HEK293 (cell line): ENCODE results near the gene MTUS2.

Experiments used
- MEIS1 ChIP-seq: sonication (generic); formaldehyde crosslinking; IDR thresholded peaks from 2 replicates; pipeline ENCODE4 v1.8.1; 2022; ENCODE audit warnings: missing genetic modification reagents, mild to moderate bottlenecking, borderline replicate concordance
- RBAK ChIP-seq: fragments of 450-650 bp; formaldehyde crosslinking; IDR thresholded peaks from 2 replicates; pipeline ENCODE4 v1.5.1; 2016; ENCODE audit warnings: missing biosample characterization, missing genetic modification characterization
- ZBTB1 ChIP-seq: fragments of 450-650 bp; formaldehyde crosslinking; IDR thresholded peaks from 2 replicates; pipeline ENCODE4 v1.5.1; 2016; ENCODE audit warnings: missing biosample characterization, missing genetic modification characterization
- ZEB2 ChIP-seq: fragments of 450-650 bp; formaldehyde crosslinking; IDR thresholded peaks from 2 replicates; pipeline ENCODE4 v1.5.1; 2016; ENCODE audit warnings: missing biosample characterization, missing genetic modification characterization
- ZNF239 ChIP-seq: fragments of 450-650 bp; formaldehyde crosslinking; IDR thresholded peaks from 2 replicates; pipeline ENCODE4 v1.5.1; 2016; ENCODE audit warnings: missing biosample characterization, missing genetic modification characterization
- ZNF274 ChIP-seq, 2 experiments: fragments of 200-500 bp in 1 of 2; fragments of 450-650 bp in 1 of 2; sonication (Bioruptor generic) in 1 of 2; formaldehyde crosslinking in 1 of 2; IDR thresholded peaks; 2 replicates each; pipeline versions ENCODE4 v1.5.1 to v1.6.1; 2014 to 2016; ENCODE audit warnings: borderline replicate concordance in 1 of 2, inconsistent platforms in 1 of 2, low read length in 1 of 2, missing biosample characterization in 1 of 2, missing genetic modification characterization in 1 of 2
- ZNF391 ChIP-seq: fragments of 450-650 bp; formaldehyde crosslinking; IDR thresholded peaks from 2 replicates; pipeline ENCODE4 v1.5.1; 2016; ENCODE audit warnings: low read depth, missing biosample characterization, missing genetic modification characterization, borderline replicate concordance
- ZNF501 ChIP-seq: fragments of 450-650 bp; formaldehyde crosslinking; IDR thresholded peaks from 2 replicates; pipeline ENCODE4 v1.5.1; 2016; ENCODE audit warnings: missing biosample characterization, missing genetic modification characterization
- ZNF561 ChIP-seq: fragments of 450-650 bp; IDR thresholded peaks from 2 replicates; pipeline ENCODE4 v1.5.1; 2018; ENCODE audit warnings: missing biosample characterization, missing genetic modification characterization, borderline replicate concordance
- ZNF660 ChIP-seq: fragments of 450-650 bp; IDR thresholded peaks from 2 replicates; pipeline ENCODE4 v1.5.1; 2018; ENCODE audit warnings: missing biosample characterization, mild to moderate bottlenecking, missing genetic modification characterization
- TF ChIP-seq, protein P1 (sequence below): fragments of 450-650 bp; formaldehyde crosslinking; IDR thresholded peaks from 2 replicates; pipeline ENCODE4 v1.5.1; 2016; ENCODE audit warnings: missing biosample characterization, missing genetic modification characterization
- TF ChIP-seq, protein P2 (sequence below): fragments of 450-650 bp; formaldehyde crosslinking; IDR thresholded peaks from 2 replicates; pipeline ENCODE4 v1.5.1; 2016; ENCODE audit warnings: missing biosample characterization, missing genetic modification characterization
- TF ChIP-seq, protein P3 (sequence below): fragments of 450-650 bp; formaldehyde crosslinking; IDR thresholded peaks from 2 replicates; pipeline ENCODE4 v1.5.1; 2016; ENCODE audit warnings: missing biosample characterization, missing genetic modification characterization
- TF ChIP-seq, protein P4 (sequence below): fragments of 450-650 bp; formaldehyde crosslinking; IDR thresholded peaks from 2 replicates; pipeline ENCODE4 v1.5.1; 2016; ENCODE audit warnings: missing biosample characterization, missing genetic modification characterization

DNA sequence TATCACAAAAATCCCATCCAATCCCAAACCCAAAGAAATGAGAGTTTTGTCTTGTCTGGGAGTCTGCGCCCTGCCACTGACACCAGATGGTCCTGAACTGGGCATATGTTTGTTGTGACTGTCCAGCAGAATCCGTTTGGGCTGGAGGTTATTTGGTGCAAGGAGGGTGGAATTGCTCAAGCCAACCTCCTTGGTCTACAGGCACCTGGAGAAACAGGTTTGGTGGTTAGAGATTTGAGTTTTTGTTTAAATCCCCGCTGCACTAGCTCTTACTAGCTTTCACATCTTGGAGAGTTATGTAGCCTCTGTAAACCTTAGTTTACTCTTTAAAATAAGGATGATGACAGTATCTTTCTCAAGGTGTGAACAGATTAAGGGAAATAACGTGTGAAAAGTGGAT is 673.7 kb downstream of the MTUS2 start:
- TF ChIP-seq ZBTB1 (no peak), ZNF501 (tag by site-specific recombination) (no peak), ZNF274 (IDR thresholded peaks at IDR 0.05; ENCODE audit: low read length) (no peak), ZNF274 (tag by site-specific recombination; IDR thresholded peaks at IDR 0.05; ENCODE audit: borderline replicate concordance) (no peak), ZEB2 (tag by site-specific recombination) (no peak), ZNF561 (tag by site-specific recombination) (no peak), ZNF660 (tag by site-specific recombination) (no peak), MEIS1 (no peak), ZNF391 (tag by site-specific recombination) (no peak), RBAK (tag by site-specific recombination) (no peak), ZNF239 (no peak)
- TF ChIP-seq, protein P1, sequence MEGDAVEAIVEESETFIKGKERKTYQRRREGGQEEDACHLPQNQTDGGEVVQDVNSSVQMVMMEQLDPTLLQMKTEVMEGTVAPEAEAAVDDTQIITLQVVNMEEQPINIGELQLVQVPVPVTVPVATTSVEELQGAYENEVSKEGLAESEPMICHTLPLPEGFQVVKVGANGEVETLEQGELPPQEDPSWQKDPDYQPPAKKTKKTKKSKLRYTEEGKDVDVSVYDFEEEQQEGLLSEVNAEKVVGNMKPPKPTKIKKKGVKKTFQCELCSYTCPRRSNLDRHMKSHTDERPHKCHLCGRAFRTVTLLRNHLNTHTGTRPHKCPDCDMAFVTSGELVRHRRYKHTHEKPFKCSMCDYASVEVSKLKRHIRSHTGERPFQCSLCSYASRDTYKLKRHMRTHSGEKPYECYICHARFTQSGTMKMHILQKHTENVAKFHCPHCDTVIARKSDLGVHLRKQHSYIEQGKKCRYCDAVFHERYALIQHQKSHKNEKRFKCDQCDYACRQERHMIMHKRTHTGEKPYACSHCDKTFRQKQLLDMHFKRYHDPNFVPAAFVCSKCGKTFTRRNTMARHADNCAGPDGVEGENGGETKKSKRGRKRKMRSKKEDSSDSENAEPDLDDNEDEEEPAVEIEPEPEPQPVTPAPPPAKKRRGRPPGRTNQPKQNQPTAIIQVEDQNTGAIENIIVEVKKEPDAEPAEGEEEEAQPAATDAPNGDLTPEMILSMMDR (tag by site-specific recombination): no peak
- TF ChIP-seq, protein P2, sequence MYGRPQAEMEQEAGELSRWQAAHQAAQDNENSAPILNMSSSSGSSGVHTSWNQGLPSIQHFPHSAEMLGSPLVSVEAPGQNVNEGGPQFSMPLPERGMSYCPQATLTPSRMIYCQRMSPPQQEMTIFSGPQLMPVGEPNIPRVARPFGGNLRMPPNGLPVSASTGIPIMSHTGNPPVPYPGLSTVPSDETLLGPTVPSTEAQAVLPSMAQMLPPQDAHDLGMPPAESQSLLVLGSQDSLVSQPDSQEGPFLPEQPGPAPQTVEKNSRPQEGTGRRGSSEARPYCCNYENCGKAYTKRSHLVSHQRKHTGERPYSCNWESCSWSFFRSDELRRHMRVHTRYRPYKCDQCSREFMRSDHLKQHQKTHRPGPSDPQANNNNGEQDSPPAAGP: no peak
- TF ChIP-seq, protein P3, sequence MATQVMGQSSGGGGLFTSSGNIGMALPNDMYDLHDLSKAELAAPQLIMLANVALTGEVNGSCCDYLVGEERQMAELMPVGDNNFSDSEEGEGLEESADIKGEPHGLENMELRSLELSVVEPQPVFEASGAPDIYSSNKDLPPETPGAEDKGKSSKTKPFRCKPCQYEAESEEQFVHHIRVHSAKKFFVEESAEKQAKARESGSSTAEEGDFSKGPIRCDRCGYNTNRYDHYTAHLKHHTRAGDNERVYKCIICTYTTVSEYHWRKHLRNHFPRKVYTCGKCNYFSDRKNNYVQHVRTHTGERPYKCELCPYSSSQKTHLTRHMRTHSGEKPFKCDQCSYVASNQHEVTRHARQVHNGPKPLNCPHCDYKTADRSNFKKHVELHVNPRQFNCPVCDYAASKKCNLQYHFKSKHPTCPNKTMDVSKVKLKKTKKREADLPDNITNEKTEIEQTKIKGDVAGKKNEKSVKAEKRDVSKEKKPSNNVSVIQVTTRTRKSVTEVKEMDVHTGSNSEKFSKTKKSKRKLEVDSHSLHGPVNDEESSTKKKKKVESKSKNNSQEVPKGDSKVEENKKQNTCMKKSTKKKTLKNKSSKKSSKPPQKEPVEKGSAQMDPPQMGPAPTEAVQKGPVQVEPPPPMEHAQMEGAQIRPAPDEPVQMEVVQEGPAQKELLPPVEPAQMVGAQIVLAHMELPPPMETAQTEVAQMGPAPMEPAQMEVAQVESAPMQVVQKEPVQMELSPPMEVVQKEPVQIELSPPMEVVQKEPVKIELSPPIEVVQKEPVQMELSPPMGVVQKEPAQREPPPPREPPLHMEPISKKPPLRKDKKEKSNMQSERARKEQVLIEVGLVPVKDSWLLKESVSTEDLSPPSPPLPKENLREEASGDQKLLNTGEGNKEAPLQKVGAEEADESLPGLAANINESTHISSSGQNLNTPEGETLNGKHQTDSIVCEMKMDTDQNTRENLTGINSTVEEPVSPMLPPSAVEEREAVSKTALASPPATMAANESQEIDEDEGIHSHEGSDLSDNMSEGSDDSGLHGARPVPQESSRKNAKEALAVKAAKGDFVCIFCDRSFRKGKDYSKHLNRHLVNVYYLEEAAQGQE (tag by site-specific recombination): no peak
- TF ChIP-seq, protein P4, sequence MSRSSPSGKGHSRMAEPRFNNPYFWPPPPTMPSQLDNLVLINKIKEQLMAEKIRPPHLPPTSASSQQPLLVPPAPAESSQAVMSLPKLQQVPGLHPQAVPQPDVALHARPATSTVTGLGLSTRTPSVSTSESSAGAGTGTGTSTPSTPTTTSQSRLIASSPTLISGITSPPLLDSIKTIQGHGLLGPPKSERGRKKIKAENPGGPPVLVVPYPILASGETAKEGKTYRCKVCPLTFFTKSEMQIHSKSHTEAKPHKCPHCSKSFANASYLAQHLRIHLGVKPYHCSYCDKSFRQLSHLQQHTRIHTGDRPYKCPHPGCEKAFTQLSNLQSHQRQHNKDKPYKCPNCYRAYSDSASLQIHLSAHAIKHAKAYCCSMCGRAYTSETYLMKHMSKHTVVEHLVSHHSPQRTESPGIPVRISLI (tag by site-specific recombination): no peak
